Aortic smooth muscle cell (primary cell): ENCODE results near the gene CYP2A13. TPM values are rescaled to one million over a fixed set of nuclear protein-coding genes. Genes with fewer than 3 reads are reported as not detected.

Experiments
- total RNA-seq: library from RNA; depleted of rRNA; stranded (reverse); fragments of >200 nt; gene quantifications from 2 replicates; pipeline ENCODE4 v1.2.3, GENCODE V29; 2014

The CYP2A13 gene
- not detected in 2 replicates for total RNA-seq

GRCh38 chr19:41088151-41088550, at the start of gene CYP2A13:
Gene CYP2A13 (plus strand): TSS chr19:41088451. CDS start chr19:41088472, 21 bp downstream.

DNA sequence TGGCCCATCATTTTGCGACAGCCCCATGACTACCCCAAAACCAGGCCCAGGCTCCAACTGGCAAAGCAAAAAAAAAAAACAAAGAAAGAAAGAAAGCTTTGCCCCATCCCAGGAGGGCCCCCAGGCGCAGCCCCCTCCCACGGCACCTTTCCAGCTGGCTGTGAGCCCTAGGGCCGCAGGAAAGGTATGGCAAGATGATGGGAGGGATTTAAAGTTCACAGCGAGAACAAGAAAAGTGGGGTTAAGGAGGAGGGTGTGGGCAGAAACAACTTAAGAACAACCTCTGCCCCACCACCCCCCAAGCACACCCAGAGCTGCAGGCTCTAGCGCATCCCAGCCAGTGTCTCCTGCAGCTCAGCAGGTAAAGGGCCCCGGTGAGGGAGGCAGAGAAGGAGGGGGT, 25.9 kb downstream of the CYP2A13 start, which contains the start of gene CYP2F1:
Gene CYP2F1 (plus strand): TSS at position 301 of the 400 bp plus-strand sequence. CDS start 1,757 bp downstream, outside the sequence.

Other genes starting within 250 kb of the CYP2A13 start
- gene CYP2A6, start 238.0 kb upstream of the CYP2A13 start, total RNA-seq = not detected in 2 replicates
- gene CYP2A7, start 206.2 kb upstream of the CYP2A13 start, total RNA-seq = not detected in 2 replicates
- gene CYP2B6, start 97.2 kb upstream of the CYP2A13 start, total RNA-seq = not detected in 2 replicates
- not detected in 2 replicates for gene CYP2F1, start 26.0 kb downstream of the CYP2A13 start, total RNA-seq
- 0.62 and 0.79 TPM in 2 replicates for gene CYP2S1, start 104.8 kb downstream of the CYP2A13 start, total RNA-seq
- 165 and 211 TPM in 2 replicates for gene AXL, start 130.8 kb downstream of the CYP2A13 start, total RNA-seq
- gene HNRNPUL1, start 175.9 kb downstream of the CYP2A13 start, total RNA-seq = 72.3 and 97.8 TPM in 2 replicates
- gene CCDC97, start 221.7 kb downstream of the CYP2A13 start, total RNA-seq = 8.3 and 9.3 TPM in 2 replicates